GM21526 (cell line): ENCODE results near the gene TXNDC8.

Experiments
- ATAC-seq: cut with Tn5 transposase; IDR thresholded peaks from one replicate; pipeline ENCODE4 v1.9.1; 2021; ENCODE audit warnings: moderate library complexity; ENCODE audit not compliant: unreplicated experiment, low FRiP score

The TXNDC8 gene

DNA sequence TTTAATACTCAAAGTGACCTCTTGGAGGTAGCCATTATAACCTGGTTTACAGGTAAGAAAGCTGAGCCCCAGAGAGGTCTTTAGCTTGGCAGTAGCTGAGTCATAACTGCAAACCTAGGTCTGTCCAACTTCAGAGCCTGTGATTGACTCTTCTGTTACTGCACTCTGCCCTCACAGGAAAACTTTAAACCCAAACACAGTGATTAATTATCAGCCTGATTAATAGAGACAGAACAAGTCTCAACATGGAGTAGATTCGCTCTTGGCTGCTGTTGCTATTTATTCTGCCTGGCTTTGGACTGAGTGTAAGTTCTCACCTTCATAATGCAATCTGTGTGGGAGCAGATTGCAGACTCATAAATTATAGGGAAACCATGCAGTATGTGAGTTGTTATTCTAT, 53.9 kb downstream of the TXNDC8 start:
- no peak for ATAC-seq

DNA sequence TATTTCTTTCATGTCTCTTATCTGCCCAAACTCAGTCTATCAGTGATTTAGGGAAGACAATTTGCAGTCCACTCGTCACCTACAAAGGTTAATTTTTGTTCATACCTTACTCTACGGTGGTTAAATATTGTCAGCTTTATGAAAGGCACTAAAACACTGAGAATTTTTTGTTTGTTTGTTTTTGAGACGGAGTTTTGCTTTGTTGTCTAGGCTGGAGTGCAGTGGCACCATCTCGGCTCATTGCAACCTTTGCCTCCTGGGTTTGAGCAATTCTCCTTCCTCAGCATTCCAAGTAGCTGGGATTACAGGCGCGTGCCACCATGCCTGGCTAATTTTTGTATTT, 55.0 kb downstream of the TXNDC8 start:
- ATAC-seq = no peak

DNA sequence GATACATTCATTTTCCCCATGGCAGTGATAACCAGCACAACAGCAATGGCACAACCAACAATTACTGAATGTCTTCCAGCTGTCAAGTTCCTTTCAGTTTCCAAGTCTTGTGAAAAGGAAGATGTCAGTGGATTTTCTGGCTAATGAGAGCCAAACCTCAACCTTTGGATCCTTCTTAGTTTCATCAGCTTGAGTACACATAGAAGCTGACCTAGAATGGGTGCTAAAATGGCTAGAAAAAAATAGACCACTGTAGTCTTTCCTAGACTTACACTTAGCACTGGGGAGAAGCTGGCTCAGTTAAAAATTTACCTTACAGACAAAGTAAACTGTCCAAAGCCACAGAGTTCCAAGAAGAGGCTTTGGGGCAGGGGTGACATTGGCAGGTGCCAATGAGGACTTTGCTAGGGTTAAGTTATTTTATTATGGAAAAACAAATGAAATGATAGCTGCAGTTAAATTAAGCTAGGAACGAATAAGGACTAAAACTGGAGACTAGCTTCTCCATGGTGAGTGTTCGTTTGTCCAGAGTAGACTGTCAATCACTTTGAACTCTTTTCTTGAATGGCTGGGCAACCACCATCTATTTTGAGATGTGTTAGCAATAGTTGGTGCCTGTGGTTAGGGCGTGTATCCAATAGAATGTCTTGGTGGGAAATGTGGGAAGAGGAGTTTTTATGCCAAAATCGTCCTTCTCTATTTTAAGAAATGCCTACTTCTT, 55.5 kb downstream of the TXNDC8 start:
- no peak for ATAC-seq

DNA sequence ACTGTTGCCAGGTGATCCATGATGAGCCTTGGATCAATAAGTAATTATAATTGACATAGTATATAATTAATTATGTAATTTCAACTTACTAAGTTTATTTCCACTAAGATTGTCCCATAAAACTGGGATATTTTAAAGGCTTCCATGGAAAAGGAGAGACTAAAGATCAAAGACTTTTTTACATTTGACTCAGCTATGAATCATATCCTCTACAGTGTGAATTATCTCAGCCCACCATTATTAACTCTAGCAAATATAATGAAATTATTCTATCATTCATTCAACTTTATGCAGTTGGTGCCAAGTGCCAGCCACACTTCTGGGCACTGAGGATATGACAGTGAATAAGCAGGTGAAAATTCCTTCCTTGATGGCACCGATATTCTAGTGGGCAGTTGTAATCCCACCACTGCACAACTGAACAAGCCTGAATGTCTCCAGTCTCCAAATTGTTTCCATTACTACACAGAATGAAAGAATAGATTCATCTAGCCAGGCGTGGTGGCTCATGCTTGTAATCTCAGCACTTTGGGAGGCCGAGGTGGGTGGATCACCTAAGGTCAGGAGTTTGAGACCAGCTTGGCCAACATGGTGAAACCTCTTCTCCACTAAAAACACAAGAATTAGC, 59.5 kb downstream of the TXNDC8 start:
- no peak for ATAC-seq

DNA sequence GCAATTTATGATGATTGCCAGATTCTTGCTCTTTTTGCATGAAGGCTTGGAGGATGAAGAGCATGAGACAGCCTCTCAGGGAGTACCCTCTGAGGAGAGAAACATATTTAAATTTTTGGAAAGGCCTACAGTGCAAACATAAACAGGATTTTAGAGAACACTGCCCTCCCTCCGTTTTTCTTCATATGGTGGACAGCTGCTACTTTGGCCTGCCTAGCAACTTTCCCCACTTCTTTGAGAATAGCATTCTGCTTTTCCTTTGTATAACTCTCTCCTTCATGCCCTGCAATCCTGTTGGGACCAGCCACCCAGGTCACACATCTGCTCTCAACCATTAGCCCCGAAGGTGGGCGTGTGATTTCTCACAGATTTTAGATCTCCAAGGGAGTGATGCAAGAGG, 60.9 kb downstream of the TXNDC8 start:
- ATAC-seq = no peak

DNA sequence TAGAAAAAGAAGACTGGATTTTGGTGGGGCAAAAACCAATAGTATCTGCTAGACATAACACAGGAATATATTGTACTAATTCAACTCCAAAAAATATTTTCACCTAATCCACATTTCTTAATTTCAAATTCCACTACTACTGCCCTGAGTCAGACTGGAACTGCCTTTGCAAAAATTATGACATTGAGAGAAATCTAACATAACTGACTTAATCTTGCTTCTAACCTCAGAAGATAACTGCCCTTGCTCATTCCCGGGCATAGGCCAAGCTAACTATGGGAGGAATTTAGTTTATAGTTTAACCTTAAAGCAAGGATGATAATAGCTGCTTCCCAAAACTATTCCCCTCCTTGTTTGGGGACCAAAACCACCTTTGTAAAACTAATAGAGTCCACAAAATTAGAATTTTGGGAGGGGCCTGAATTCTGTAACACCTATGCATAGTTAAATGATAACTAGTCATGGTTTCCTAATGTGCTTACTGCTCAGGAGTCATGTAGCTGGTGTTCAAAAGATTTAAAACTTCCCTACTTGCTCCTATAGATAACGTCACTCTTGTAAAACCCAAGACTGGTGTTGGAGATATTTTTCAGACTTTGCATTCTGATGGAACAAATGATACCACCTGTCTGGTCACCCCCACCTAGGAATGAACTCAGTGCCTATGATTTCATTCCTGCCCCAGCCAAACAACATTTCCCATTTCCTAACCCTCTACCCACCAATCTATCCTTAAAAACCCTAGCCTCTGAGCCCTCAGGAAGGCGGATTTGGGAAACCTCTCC, 67.3 kb downstream of the TXNDC8 start:
- ATAC-seq = no peak

DNA sequence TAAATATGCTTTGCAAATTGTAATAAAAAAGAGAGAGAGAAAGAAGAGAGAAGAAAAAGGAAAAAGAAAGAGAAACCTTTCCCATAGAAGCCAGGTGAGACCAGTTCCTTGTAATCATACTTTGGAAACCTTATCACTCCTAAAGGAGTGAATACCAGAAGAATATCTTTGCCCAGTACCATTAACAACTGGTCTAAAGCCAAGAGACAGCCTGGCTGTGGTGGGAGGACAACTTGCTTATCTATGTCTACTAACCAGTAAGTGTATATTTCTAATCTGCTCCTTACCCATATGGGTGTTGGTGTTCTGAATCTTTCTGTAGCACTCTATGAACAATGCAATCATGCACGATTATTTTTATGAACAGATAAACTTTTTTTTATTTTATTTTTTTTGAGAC, 70.9 kb downstream of the TXNDC8 start:
- ATAC-seq = no peak

DNA sequence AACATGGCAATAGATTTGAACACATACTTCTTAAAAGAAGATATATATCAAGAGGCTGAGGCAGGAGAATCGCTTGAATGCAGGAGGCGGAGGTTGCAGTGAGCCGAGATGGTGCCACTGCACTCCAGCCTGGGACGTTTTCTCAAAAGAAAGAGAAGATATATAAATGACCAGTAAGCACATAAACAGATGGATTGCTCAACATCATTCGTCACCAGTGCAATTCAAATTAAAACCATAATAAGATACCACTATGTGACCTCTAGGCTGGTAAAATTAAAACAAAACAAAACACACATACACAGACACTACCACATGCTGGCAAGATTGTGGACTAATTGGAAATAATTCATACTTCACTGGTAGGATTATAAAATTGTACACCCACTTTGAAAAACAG, 76.0 kb downstream of the TXNDC8 start:
- no peak for ATAC-seq

DNA sequence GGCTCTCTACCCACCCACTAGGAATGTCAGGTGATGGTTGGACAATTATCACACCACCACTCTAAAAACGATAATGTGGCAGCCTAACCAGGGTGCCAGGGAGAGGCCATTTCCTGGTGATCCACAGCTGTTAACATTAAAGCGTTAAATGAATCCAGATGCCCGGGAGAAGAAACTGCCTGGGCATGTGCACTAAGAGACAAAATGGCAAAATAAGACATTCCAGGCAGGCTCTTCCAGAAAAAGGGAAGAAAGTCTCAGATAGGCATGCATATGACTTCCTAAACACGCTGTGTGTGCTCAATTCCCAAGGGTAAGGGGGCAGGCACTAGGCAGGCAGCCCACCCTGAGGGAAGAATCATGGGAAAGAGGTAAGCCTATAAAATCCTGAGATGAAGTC, 76.8 kb downstream of the TXNDC8 start:
- no peak for ATAC-seq

DNA sequence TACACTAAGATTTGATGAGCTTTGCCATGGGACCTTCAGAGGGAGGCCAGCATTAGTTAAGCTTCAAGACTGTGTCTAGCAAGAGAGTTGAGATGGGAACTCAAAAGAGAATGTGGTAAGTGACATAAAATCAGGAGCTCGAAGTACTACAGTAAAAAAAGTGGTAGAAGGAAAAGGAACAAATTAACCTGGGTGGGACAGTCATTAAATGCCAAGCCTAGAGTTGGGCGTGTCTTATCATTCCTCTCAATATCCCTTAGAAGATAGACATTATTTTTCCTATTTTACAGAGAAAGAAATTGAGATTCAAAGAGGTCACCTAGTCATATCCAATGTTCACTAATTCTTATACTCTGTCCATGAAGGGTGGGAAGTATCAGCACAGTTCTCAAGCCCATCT, 78.1 kb downstream of the TXNDC8 start:
- no peak for ATAC-seq

DNA sequence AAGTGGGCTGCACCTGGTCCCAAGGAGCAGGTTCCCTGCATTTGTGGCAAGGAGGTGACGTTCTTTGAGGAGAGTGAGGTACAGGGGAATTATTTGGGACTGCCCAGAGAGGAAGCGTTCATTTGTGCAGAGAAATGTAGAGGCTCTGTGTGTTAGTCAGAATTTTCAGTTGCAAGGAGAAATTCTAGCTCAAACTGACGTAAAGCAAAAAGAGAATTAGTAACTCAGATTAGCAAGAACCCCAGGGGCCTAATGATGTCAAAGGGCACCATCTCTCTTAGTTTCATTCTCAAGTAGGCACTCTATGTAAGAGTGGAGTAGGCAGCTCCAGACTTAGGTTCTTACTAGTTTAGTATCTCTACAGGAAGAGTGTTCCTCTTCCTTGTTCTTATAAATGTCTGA, 79.0 kb downstream of the TXNDC8 start:
- no peak for ATAC-seq

DNA sequence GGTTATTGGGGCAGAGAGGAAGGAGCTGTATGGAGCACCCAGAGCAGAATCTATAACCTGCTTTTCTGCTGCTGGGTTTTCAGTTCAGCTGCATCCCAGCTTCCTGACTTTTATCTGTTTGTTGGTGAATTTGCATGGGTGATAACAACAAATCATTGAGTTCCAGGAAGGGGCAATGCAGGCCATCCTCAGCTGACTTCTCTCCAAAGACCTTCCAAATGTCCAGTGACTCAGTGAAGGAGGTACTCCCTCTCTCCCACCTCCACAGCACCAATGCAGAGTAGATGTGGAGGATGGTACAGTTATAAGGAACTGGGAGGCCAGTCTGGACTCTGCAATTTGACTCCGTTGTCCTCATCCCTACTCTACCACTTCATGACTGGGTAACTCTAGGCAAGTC, 79.7 kb downstream of the TXNDC8 start:
- no peak for ATAC-seq

DNA sequence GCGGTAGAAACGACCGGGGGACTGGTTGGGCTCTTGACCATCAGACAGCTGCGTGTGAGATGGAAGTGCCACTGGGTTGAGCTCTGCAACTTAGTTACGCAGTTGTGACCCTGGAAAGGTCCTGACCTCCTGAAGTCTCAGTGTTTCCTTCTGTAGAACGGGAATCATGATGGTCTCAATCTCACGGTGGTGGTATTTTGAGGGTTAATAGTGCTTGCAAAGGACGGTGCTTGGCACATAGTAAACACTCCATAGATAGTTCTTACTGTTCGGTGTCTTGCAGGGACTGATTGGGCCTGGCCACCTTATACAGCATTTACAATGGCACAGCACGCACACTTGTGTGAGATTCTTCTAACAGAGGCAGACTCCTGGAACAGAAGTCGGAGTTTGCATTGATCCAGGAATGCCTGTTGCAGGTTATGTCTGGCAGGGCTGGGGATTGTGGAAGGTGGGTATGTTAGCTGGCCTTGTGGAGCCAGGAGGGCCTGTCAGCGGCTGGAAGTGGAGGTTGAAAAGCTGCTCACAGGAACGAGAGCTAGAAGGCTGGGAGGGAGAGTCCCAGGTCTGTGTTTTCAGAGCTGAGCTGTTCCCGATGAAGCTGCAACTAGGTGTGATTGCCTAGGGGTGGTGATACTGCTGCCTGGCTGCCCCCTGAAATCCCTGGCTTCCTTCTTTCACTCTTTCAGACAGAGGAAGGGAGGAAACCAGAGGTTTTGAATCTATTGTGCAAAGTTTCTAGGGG, 80.4 kb downstream of the TXNDC8 start:
- peak; percentile 7 for ATAC-seq

DNA sequence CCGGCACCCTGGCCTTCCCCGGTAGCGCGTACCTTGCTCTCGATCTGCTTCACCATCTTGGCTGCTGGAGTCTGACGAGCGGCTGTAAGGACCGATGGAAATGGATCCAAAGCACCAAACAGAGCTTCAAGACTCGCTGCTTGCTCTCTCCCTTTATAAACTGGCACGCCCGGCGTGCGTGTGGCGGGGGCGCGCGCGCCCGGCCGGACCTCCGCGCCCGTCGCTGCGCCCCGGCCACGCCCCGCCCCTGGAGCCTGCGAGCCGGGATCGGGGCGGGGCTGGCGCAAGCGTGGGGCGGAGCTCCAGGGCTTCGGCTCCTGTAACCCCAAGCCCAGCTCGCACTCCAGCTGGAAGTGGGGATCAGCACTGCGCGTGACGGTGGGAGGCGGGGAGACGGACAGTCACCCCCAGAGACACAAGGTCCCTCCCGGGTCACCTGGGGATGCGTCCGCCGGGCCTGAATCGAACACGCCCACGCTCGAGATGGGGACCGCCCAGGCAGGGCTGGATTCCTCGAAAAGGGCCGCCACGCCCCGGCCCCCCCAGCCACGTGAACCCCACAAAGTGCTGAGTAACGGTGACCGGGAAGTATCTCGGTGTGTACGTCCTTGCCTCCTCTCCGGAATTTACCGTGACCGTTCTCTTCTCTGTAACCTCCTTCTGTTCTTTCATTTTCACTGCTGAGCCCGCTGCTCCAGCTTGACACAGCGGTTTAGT, 81.1 kb downstream of the TXNDC8 start, which contains the start of gene TXN:
TXN (minus strand) TSS at position 128 of the 717 bp plus-strand sequence; CDS start at position 56, 72 bp downstream.
- peak; percentile 69 for ATAC-seq

DNA sequence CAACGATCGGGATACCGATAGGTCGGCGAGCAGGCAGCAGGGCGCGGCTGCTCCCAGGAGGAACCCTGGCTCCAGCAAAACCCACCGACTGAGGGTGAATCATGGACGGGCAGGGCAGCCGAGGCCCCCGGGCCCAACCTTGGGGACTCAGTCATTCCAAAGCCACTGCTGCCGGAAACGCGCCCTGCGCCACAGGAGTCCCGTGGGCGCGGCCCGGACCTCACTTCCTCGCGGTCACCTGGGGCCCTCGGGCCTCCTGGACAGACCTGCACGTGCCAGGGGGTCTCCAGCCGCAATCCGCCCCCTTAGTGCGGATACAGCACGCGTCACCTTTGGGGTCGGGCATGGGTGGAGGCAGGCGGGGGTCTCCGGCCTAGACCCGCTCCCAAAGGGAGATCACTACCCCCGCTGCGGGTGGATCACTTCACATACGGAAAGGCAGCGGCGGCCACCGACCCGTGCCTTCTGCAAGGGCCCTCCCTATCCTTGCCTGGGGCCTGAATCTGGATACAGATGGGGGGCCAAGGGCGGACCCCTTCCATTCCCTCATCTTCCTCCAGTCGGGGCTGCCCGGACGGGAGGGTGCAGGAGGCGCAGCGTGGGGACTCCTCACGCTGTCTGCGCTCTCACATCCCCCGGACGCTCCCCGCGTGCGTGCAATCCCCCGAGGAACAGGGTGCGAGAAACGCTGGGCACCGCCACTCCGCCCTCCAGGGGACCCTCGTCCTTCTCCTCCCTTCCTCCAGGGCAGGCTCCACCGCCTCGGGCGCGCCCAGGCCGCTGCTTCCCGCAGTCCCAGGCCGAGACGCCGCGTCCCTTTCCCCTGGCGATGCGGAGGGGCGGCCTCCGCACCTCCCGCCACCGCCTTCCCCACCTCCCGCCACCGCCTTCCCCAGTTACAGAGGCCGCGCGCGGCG, 81.9 kb downstream of the TXNDC8 start:
- peak; percentile 27 for ATAC-seq

DNA sequence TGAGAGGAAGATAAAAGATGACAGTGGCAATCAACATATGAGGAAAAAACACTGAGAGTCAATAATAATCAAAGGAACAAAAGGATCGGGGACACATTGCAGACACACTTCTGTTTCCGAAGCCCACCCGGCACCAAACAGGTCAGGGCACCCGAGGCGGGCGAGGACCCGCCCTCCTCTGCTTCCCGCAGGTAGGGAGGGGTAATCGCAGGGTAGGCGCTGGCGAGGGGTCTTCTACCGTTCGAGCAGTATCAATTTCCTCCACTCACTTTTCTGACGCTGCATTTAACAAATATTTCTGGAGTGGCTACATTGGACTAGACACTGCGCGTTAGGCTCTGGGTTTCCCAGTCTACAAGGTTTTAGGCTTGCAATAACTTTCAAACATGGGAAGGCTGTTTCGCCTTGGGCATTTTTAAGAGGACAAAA, 82.6 kb downstream of the TXNDC8 start:
- no peak for ATAC-seq

DNA sequence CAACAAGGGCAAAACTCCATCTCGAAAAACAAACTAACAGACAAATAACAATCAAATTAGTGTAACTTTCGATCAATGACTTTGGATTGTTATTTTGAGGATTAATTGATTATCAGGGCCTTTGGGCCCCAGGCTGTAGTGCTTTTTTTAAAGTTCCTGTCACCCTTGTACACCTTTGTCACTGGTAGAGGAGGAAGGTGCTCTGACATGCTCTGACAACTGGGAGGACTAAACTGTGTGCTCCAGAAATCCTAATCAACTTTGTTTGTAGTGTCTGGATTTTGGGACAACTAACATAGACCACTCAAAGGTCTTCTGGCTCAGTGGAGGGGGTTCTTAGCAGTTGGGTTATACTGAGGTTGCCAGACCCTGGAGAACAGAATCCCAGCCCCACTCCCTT, 83.2 kb downstream of the TXNDC8 start:
- no peak for ATAC-seq
